ENCODE measurements around the gene SNAPC3. TPM values are rescaled to one million over a fixed set of nuclear protein-coding genes. Genes with fewer than 3 reads are reported as not detected.
"Not testable (repeated sequence)": the region's sequence is repeated elsewhere in the genome, so short reads cannot be mapped to it uniquely, and the experiment has no call there.

SNAPC3 gene
- total RNA-seq, 1 experiment from 2014 or later: 28.0 TPM

- DNase-seq; H3K23ac ChIP-seq (ENCODE audit: insufficient read length, low read depth, low read length); H4K8ac ChIP-seq (replicated peaks; ENCODE audit: insufficient read length, low read depth, low read length); H2BK15ac ChIP-seq (ENCODE audit: low read depth, low read length); H3K14ac ChIP-seq (ENCODE audit: insufficient read depth, low read length); H3K9me3 ChIP-seq (ENCODE audit: control insufficient read depth, low read depth, low read length); H3K27ac ChIP-seq (ENCODE audit: insufficient read length, low read depth, low read length); H3K79me2 ChIP-seq (ENCODE audit: insufficient read depth, low read length); H3K27ac Mint-ChIP-seq; H4K20me1 ChIP-seq (ENCODE audit: control insufficient read depth, insufficient read depth, insufficient read length); H3K4me2 ChIP-seq (ENCODE audit: insufficient read depth, insufficient read length, low read length); H3K79me1 ChIP-seq (ENCODE audit: insufficient read depth, low read depth, low read length, poor library complexity, severe bottlenecking); H4K5ac ChIP-seq (ENCODE audit: insufficient read length, low read depth, low read length); H2BK20ac ChIP-seq (ENCODE audit: low read depth, low read length, poor library complexity, severe bottlenecking); H3K4me1 ChIP-seq (ENCODE audit: insufficient read depth, low read length); H3K18ac ChIP-seq (ENCODE audit: insufficient read length, low read depth, low read length); H3K56ac ChIP-seq (ENCODE audit: insufficient read length, low read depth, low read length); H2BK12ac ChIP-seq (ENCODE audit: insufficient read length, low read depth, low read length); H4K91ac ChIP-seq (ENCODE audit: insufficient read length, low read depth, low read length); H2AK5ac ChIP-seq (ENCODE audit: insufficient read length, low read length); H3T11ph ChIP-seq (ENCODE audit: low read length); H2AFZ ChIP-seq (ENCODE audit: low read length); H3K27me3 Mint-ChIP-seq (ENCODE audit: low read depth); H3K36me3 Mint-ChIP-seq (ENCODE audit: insufficient read depth in 1 of 3, low read depth in 3 of 3); H3K4me3 Mint-ChIP-seq; H3K23me2 ChIP-seq (ENCODE audit: insufficient read length, low read depth, low read length, poor library complexity, severe bottlenecking); H3K27me3 ChIP-seq (ENCODE audit: insufficient read depth, low read length); H3K9ac ChIP-seq (ENCODE audit: extremely low read depth, insufficient read length, low read length); H2BK5ac ChIP-seq (ENCODE audit: insufficient read length, low read length); H2BK120ac ChIP-seq (ENCODE audit: low read depth, low read length, poor library complexity, severe bottlenecking); H3K4ac ChIP-seq (ENCODE audit: low read depth, low read length): not testable (repeated sequence)
- no CpG with 5 or more reads among the region's 5 CpGs for WGBS (ENCODE audit: extremely low coverage, insufficient read length, low lambda C conversion rate)
- peaks cover 9 to 17% of the 10 kb centered on the region in 2 experiments; a peak in 4 of 5 replicates for H3K9me3 Mint-ChIP-seq
- peaks cover 10 to 11% of the 10 kb centered on the region in 2 experiments for H3K4me1 Mint-ChIP-seq
These were observed 42.8 kb upstream of the SNAPC3 start for GRCh38 chr9:15379888-15380287.

All from H9 (cell line).